Measurements from ENCODE around the gene MST1.
A peak's percentile ranks its signal among the peaks of the same experiment; 100 is the strongest.

The MST1 gene

DNA sequence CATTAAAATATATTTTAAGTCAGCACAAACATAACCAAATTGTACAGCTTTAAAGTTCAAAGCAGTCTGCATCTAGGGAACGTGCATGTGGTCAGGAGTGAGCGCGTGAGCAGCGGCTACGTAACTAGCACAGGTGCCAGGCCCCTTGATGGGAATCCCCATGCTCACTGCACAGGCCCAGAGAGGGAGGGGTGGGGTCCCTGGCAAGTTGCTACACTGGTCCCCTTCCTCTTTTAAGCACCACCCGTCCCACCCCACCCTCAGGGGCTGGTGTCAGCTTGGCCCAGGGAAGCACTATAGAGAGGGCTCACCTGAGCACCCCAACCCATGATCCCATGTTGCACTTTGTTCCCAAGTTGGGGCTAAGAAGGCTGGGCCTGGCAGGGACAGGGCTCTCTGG, 35.3 kb upstream of the MST1 start:
- Histone ChIP-seq H3K36me3 (ENCODE audit: control insufficient read depth in 1 of 2, insufficient read depth in 2 of 2, low read length in 2 of 2) (peaks cover 33 to 53% of the 10 kb centered on the region in 2 donors), H3K9ac (ENCODE audit: low read depth in 1 of 2, low read length in 2 of 2) (peak overlapping the region; percentile 85 to 90), H3K9me3 (ENCODE audit: control insufficient read depth in 1 of 2, low read length in 2 of 2) (no peaks in the 10 kb centered on the region), H3K4me1 (ENCODE audit: control insufficient read depth in 1 of 2, insufficient read depth in 2 of 2, low read length in 2 of 2) (peaks cover 65 to 72% of the 10 kb centered on the region in 2 donors), H3K27ac (ENCODE audit: low read depth, low read length) (peak overlapping the region; percentile 100), H3K4me3 (ENCODE audit: low read depth in 1 of 2, low read length in 2 of 2) (peak overlapping the region; percentile 71 to 77), H3K27me3 (ENCODE audit: control insufficient read depth in 1 of 2, insufficient read depth in 2 of 2, low read length in 2 of 2) (no peaks in the 10 kb centered on the region)

DNA sequence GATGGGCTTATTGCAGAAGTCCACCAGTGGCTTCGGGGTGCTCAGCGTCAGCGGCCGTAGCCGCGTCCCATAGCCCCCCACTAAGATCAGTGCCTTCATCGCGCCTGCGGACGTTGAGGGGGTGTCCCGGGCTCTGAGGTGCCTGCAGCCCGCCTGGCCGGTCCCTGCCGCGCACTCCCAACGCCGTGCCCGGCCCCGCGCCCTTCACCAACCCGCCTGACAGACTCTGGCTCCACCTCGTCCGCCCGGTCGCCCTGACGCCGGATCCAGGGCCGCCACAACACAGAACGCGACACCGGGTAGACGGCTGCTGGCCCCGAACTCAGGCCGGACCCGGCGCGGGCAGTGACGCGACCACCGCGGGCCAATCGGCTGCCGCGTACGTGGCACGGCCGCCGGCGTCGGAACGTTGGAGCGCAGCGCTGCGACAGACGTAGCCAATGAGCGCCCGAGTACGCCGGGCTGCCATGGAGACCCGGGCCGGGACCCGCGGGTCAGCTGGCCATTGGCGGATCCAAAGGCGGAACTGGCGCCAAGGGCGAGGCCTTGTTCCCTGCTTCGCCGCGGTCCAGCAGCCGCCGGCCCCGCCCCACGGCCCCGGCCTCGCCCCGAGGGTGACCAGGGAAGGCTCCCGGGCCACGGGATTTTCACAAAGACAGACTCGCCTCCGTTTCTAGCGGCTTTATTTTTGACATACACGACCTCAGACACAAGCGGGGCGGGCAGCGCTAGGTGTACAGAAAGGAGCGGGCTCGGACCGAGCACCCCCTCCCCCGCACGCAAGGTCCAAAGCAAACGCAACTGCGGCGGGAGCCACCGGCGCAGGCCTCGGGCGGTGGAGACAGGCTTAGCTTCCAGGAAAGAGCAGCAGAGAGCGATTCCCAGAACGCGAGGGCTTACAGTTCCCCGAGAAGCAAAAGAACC, 34.6 kb upstream of the MST1 start, which contains the start of gene GMPPB:
TSS of gene GMPPB (minus strand) at position 324 of the 924 bp plus-strand sequence. CDS start at position 99, 225 bp downstream.
- Histone ChIP-seq H3K36me3 (ENCODE audit: control insufficient read depth in 1 of 2, insufficient read depth in 2 of 2, low read length in 2 of 2) (peaks cover 33 to 53% of the 10 kb centered on the region in 2 donors), H3K4me1 (ENCODE audit: control insufficient read depth in 1 of 2, insufficient read depth in 2 of 2, low read length in 2 of 2) (peaks cover 69 to 78% of the 10 kb centered on the region in 2 donors), H3K27me3 (ENCODE audit: control insufficient read depth in 1 of 2, insufficient read depth in 2 of 2, low read length in 2 of 2) (no peaks in the 10 kb centered on the region)

DNA sequence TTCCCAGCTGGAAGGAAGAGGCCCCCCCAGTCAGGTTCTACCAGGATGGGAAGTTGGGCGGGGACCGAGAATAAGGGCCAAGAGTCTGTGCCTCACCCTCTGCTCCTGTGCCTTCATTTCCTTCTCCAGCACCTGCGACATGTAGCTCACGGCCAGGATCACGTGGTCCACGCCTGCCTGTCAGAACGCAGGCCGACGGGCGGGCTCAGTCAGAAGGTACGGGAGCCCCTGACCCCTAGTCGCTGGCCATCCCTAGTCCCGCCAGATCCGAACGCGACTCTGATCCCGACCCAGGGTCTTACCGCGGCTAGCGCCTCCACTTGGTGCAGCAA, 34.0 kb upstream of the MST1 start:
- no peaks in the 10 kb centered on the region for H3K9me3 ChIP-seq (ENCODE audit: control insufficient read depth in 1 of 2, low read length in 2 of 2)
- peaks cover 75 to 84% of the 10 kb centered on the region in 2 donors for H3K4me1 ChIP-seq (ENCODE audit: control insufficient read depth in 1 of 2, insufficient read depth in 2 of 2, low read length in 2 of 2)
- no peaks in the 10 kb centered on the region for H3K27me3 ChIP-seq (ENCODE audit: control insufficient read depth in 1 of 2, insufficient read depth in 2 of 2, low read length in 2 of 2)
- H3K9ac ChIP-seq (ENCODE audit: low read depth in 1 of 2, low read length in 2 of 2), result peak overlapping the region; percentile 97 to 99
- peak overlapping the region; percentile 100 for H3K27ac ChIP-seq (ENCODE audit: low read depth, low read length)
- H3K36me3 ChIP-seq (ENCODE audit: control insufficient read depth in 1 of 2, insufficient read depth in 2 of 2, low read length in 2 of 2), result peaks cover 33 to 52% of the 10 kb centered on the region in 2 donors
- H3K4me3 ChIP-seq (ENCODE audit: low read depth in 1 of 2, low read length in 2 of 2), result peak overlapping the region; percentile 91 to 99

More for the DNA sequence above, 34.6 kb upstream of the MST1 start, which contains the start of gene GMPPB:
- H3K4me3 ChIP-seq (ENCODE audit: low read depth in 1 of 2, low read length in 2 of 2), result peak within 1 kb of the TSS; percentile 91 to 99
- H3K9me3 ChIP-seq (ENCODE audit: control insufficient read depth in 1 of 2, low read length in 2 of 2), result no peaks in the 10 kb centered on the region
- peak within 1 kb of the TSS; percentile 100 for H3K27ac ChIP-seq (ENCODE audit: low read depth, low read length)
- peak within 1 kb of the TSS; percentile 97 to 99 for H3K9ac ChIP-seq (ENCODE audit: low read depth in 1 of 2, low read length in 2 of 2)

DNA sequence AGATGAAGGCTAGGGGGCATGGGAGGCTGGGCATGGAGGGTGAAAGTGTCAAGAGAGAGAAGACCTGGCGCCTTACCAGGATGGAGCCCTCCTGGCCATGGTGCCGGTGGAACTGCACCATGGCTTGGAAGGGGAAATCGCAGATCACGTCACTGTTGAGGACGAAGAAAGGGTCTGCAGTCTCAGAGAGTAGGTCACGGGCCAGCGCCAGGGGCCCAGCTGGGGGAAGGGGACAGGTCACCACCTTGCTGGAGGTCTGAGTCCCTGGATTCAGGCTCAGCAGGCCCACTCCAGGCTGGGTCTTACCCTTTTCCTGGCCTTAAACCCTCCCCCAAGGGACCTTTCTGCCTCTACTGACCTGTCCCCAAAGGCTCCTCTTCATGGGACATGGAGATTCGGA, 33.6 kb upstream of the MST1 start:
- H3K36me3 ChIP-seq (ENCODE audit: control insufficient read depth in 1 of 2, insufficient read depth in 2 of 2, low read length in 2 of 2), result peaks cover 30 to 48% of the 10 kb centered on the region in 2 donors

DNA sequence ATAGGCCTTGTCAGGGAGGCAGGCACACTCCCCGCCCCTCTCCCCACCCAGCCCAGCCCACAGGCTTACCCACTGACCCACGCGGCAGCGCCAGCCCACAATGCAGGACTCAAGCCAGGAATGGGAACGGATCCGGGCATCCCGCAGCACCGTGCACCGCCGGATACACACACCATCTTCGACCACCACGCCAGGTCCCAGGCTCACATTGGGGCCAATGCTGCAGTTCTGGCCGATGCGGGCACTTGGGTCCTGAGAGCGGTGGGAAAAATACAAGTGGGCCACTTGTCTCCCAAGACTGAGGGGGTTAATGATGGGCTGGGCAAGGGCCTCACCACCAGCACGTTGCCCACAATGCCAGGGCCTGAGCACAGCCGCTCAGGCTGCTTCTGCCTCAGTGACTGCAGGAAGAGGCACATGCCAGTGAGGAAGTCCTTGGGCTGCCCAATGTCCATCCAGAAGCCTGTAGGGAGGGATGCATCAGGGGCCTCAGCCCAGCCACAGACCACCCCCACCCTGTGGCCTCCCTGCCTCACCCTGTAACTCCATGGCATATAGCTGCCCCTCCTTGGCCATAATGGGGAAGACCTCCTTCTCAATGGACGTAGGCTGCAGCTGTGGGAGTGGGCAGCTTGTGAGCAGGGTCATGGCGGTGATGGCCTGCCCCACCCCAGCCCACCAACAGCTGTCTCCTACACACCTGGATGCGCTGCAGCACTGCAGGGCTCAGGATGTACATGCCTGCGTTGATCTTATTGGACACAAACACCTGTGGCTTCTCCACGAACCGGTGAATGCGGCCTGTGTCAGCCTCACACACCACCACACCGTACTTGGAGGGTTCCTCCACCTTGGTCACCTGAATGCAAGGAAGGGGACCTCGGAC, 32.9 kb upstream of the MST1 start:
- H3K27me3 ChIP-seq (ENCODE audit: control insufficient read depth in 1 of 2, insufficient read depth in 2 of 2, low read length in 2 of 2), result no peaks in the 10 kb centered on the region
- peak overlapping the region; percentile 97 to 99 for H3K9ac ChIP-seq (ENCODE audit: low read depth in 1 of 2, low read length in 2 of 2)
- peaks cover 23 to 40% of the 10 kb centered on the region in 2 donors for H3K36me3 ChIP-seq (ENCODE audit: control insufficient read depth in 1 of 2, insufficient read depth in 2 of 2, low read length in 2 of 2)
- no peaks in the 10 kb centered on the region for H3K9me3 ChIP-seq (ENCODE audit: control insufficient read depth in 1 of 2, low read length in 2 of 2)
- H3K4me3 ChIP-seq (ENCODE audit: low read depth in 1 of 2, low read length in 2 of 2), result peak overlapping the region; percentile 91 to 99
- peaks cover 65 to 76% of the 10 kb centered on the region in 2 donors for H3K4me1 ChIP-seq (ENCODE audit: control insufficient read depth in 1 of 2, insufficient read depth in 2 of 2, low read length in 2 of 2)
- H3K27ac ChIP-seq (ENCODE audit: low read depth, low read length), result peak overlapping the region; percentile 100

More for the DNA sequence above, 33.6 kb upstream of the MST1 start:
- peak overlapping the region; percentile 91 to 99 for H3K4me3 ChIP-seq (ENCODE audit: low read depth in 1 of 2, low read length in 2 of 2)
- H3K27me3 ChIP-seq (ENCODE audit: control insufficient read depth in 1 of 2, insufficient read depth in 2 of 2, low read length in 2 of 2), result no peaks in the 10 kb centered on the region
- no peaks in the 10 kb centered on the region for H3K9me3 ChIP-seq (ENCODE audit: control insufficient read depth in 1 of 2, low read length in 2 of 2)
- H3K9ac ChIP-seq (ENCODE audit: low read depth in 1 of 2, low read length in 2 of 2), result peak overlapping the region; percentile 97 to 99
- peaks cover 72 to 83% of the 10 kb centered on the region in 2 donors for H3K4me1 ChIP-seq (ENCODE audit: control insufficient read depth in 1 of 2, insufficient read depth in 2 of 2, low read length in 2 of 2)
- H3K27ac ChIP-seq (ENCODE audit: low read depth, low read length), result peak overlapping the region; percentile 100

DNA sequence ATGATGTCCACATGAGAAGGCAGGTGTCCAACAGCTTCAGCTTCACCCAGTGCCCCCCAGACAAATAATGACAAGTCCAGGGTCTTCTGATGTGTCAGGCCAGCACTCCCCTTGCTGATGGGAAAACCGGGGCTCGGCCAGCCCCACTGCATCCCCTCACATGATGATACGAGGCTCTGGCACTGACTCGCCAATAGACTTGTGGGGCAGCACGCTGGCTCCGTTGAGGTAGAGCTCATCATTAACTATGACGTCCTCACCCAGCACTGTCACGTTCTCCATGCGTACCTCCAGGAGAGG, 32.3 kb upstream of the MST1 start:
- H3K4me1 ChIP-seq (ENCODE audit: control insufficient read depth in 1 of 2, insufficient read depth in 2 of 2, low read length in 2 of 2), result peaks cover 59 to 70% of the 10 kb centered on the region in 2 donors
- no peak overlapping the region for H3K9ac ChIP-seq (ENCODE audit: low read depth in 1 of 2, low read length in 2 of 2)
- no peaks in the 10 kb centered on the region for H3K27me3 ChIP-seq (ENCODE audit: control insufficient read depth in 1 of 2, insufficient read depth in 2 of 2, low read length in 2 of 2)
- H3K36me3 ChIP-seq (ENCODE audit: control insufficient read depth in 1 of 2, insufficient read depth in 2 of 2, low read length in 2 of 2), result peaks cover 18 to 36% of the 10 kb centered on the region in 2 donors
- H3K27ac ChIP-seq (ENCODE audit: low read depth, low read length), result no peak overlapping the region
- H3K9me3 ChIP-seq (ENCODE audit: control insufficient read depth in 1 of 2, low read length in 2 of 2), result no peaks in the 10 kb centered on the region
- no peak overlapping the region for H3K4me3 ChIP-seq (ENCODE audit: low read depth in 1 of 2, low read length in 2 of 2)

DNA sequence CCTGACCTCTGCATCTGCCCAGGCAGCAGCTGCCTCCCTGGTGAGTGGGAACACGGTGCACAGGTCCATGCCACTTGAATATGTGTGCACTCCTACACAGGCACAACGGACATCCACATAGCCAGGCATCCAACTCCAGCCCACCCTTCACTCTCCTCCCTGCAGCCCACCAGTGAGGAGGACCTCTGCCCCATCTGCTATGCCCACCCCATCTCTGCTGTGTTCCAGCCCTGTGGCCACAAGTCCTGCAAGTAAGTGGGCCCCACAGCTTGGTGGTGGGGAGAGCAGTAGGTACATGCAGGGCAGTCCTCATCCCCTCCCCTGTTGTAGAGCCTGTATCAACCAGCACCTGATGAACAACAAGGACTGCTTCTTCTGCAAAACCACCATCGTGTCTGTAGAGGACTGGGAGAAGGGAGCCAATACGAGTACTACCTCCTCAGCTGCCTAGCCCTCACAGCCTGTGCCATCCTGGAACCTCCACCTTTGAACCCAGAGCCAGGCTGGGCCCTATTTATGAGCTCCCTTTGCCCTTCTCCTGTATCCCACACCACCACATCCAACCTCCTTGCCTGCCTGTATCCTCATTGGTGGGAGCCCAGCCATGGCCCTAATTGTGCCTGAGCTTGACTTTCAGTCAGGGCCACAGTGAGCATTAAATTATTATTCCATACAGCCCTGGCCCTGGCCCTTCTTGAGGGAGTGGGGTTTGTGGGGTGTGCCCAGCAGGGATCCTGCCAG, 31.8 kb upstream of the MST1 start:
- H3K36me3 ChIP-seq (ENCODE audit: control insufficient read depth in 1 of 2, insufficient read depth in 2 of 2, low read length in 2 of 2), result peaks cover 18 to 39% of the 10 kb centered on the region in 2 donors
- H3K27me3 ChIP-seq (ENCODE audit: control insufficient read depth in 1 of 2, insufficient read depth in 2 of 2, low read length in 2 of 2), result no peaks in the 10 kb centered on the region
- H3K9ac ChIP-seq (ENCODE audit: low read depth in 1 of 2, low read length in 2 of 2), result no peak overlapping the region
- no peaks in the 10 kb centered on the region for H3K9me3 ChIP-seq (ENCODE audit: control insufficient read depth in 1 of 2, low read length in 2 of 2)
- no peak overlapping the region for H3K4me3 ChIP-seq (ENCODE audit: low read depth in 1 of 2, low read length in 2 of 2)
- H3K4me1 ChIP-seq (ENCODE audit: control insufficient read depth in 1 of 2, insufficient read depth in 2 of 2, low read length in 2 of 2), result peaks cover 54 to 65% of the 10 kb centered on the region in 2 donors
- H3K27ac ChIP-seq (ENCODE audit: low read depth, low read length), result no peak overlapping the region

DNA sequence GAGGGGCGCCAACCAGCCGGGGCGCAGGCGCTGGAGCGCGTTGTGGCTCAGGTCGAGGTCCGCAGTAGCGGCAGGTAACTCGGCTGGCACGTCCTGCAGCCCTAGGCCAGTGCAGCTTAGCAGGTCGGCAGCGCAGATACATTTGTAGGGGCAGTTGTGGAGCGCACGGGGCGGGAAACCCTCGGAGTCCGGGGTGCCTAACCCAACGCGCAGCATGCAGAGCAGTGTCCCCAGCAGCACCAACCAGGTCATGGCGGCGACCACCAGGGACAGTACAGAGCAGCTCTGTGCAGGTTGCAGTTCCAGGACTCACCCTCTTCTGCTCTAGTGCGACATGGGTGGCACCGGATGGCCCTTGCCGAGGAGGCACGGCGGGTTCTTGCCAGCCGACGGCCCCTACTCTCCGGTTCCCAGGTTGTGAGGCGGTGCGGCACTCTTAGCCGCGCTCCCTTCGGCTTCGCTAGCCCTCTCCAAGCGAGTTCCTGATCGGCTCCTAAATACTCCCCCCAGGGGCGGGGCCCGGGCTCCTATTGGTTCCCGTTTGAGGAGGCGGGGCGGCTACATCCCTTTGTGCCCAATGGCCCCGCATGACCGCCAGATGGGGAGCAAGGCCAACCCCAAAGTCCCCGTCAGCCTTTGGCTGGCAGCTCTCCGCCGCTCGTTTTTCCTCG, 30.1 kb upstream of the MST1 start, which contains the start of gene AMIGO3:
TSS of gene AMIGO3 (minus strand) at position 471 of the 671 bp plus-strand sequence. CDS start at position 252, 219 bp downstream.
- Histone ChIP-seq H3K27me3 (ENCODE audit: control insufficient read depth in 1 of 2, insufficient read depth in 2 of 2, low read length in 2 of 2) (no peaks in the 10 kb centered on the region), H3K9me3 (ENCODE audit: control insufficient read depth in 1 of 2, low read length in 2 of 2) (no peaks in the 10 kb centered on the region), H3K4me1 (ENCODE audit: control insufficient read depth in 1 of 2, insufficient read depth in 2 of 2, low read length in 2 of 2) (peaks cover 37 to 48% of the 10 kb centered on the region in 2 donors), H3K9ac (ENCODE audit: low read depth in 1 of 2, low read length in 2 of 2) (peak within 1 kb of the TSS in 1 of 2 donors; percentile 61), H3K4me3 (ENCODE audit: low read depth in 1 of 2, low read length in 2 of 2) (peak within 1 kb of the TSS; percentile 73 to 80), H3K36me3 (ENCODE audit: control insufficient read depth in 1 of 2, insufficient read depth in 2 of 2, low read length in 2 of 2) (peaks cover 26 to 44% of the 10 kb centered on the region in 2 donors), H3K27ac (ENCODE audit: low read depth, low read length) (peak within 1 kb of the TSS; percentile 56)

DNA sequence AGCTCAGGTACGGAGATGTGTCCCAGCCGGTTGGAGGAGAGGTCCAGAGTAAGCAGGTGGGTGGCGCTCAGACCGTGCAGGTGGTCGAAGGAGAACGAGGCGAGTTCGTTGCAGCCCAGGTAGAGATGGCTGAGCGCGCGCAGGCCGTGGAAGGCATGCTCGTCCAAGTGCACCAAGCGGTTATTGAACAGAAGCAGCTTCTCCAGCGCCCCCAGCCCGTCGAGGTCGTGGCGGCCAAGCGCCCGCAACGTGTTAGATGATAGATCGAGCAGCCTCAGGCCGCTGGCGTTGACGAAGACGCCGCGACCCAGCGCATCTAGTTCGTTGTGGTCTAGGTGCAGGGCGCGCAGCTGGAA, 29.6 kb upstream of the MST1 start:
- Histone ChIP-seq H3K9ac (ENCODE audit: low read depth in 1 of 2, low read length in 2 of 2) (peak overlapping the region in 1 of 2 donors; percentile 61), H3K27me3 (ENCODE audit: control insufficient read depth in 1 of 2, insufficient read depth in 2 of 2, low read length in 2 of 2) (no peaks in the 10 kb centered on the region), H3K4me1 (ENCODE audit: control insufficient read depth in 1 of 2, insufficient read depth in 2 of 2, low read length in 2 of 2) (peaks cover 35 to 46% of the 10 kb centered on the region in 2 donors), H3K27ac (ENCODE audit: low read depth, low read length) (no peak overlapping the region), H3K36me3 (ENCODE audit: control insufficient read depth in 1 of 2, insufficient read depth in 2 of 2, low read length in 2 of 2) (peaks cover 30 to 47% of the 10 kb centered on the region in 2 donors), H3K4me3 (ENCODE audit: low read depth in 1 of 2, low read length in 2 of 2) (peak overlapping the region; percentile 73 to 80), H3K9me3 (ENCODE audit: control insufficient read depth in 1 of 2, low read length in 2 of 2) (no peaks in the 10 kb centered on the region)

Data from duodenal mucosa (tissue), 2 donors.